DOHH2 (cell line): ENCODE results near the gene COL5A3.
"Not testable (repeated sequence)": the region's sequence is repeated elsewhere in the genome, so short reads cannot be mapped to it uniquely, and the experiment has no call there.

Experiments
- H3F3A ChIP-seq: fragments of 200-600 bp; sonication (generic), shearing (Covaris generic); 2 replicates; pipeline ENCODE4 v1.6.0; 2016; ENCODE audit warnings: antibody characterized with exemption, mild to moderate bottlenecking; ENCODE audit not compliant: control insufficient read depth, insufficient read depth
- H3K27ac ChIP-seq: fragments of 200-600 bp; sonication (generic); 2 replicates; pipeline ENCODE4 v1.5.1; 2014; ENCODE audit warnings: low read depth, mild to moderate bottlenecking, low read length, moderate library complexity
- H3K27me3 ChIP-seq: fragments of 200-600 bp; sonication (generic); 2 replicates; pipeline ENCODE4 v1.6.1; 2014; ENCODE audit warnings: mild to moderate bottlenecking, low read length, mixed read lengths; ENCODE audit not compliant: control insufficient read depth
- H3K36me3 ChIP-seq: fragments of 200-600 bp; sonication (generic); 2 replicates; pipeline ENCODE4 v1.6.1; 2014; ENCODE audit warnings: mild to moderate bottlenecking, low read length, moderate library complexity, mixed read lengths; ENCODE audit not compliant: control insufficient read depth
- H3K4me1 ChIP-seq: fragments of 200-600 bp; sonication (generic); 2 replicates; pipeline ENCODE4 v1.6.1; 2014; ENCODE audit warnings: mild to moderate bottlenecking, low read length, mixed read lengths; ENCODE audit not compliant: control insufficient read depth
- H3K4me2 ChIP-seq: fragments of 200-600 bp; sonication (generic); 2 replicates; pipeline ENCODE4 v1.6.0; 2014; ENCODE audit warnings: mild to moderate bottlenecking, low read length, moderate library complexity
- H3K4me3 ChIP-seq: fragments of 200-600 bp; sonication (generic); 2 replicates; pipeline ENCODE4 v1.5.1; 2014; ENCODE audit warnings: mild to moderate bottlenecking, low read length, mixed read lengths
- H3K79me2 ChIP-seq: fragments of 200-600 bp; sonication (generic); 2 replicates; pipeline ENCODE4 v1.6.1; 2014; ENCODE audit warnings: mild to moderate bottlenecking, low read length, mixed read lengths; ENCODE audit not compliant: control insufficient read depth
- H3K9me2 ChIP-seq: fragments of 200-600 bp; sonication (generic); replicated peaks from 2 replicates; pipeline ENCODE4 v1.6.1; 2014; ENCODE audit warnings: mild to moderate bottlenecking, low read length, mixed read lengths; ENCODE audit not compliant: control insufficient read depth
- H3K9me3 ChIP-seq: fragments of 200-600 bp; sonication (generic); 2 replicates; pipeline ENCODE4 v1.6.1; 2014; ENCODE audit warnings: antibody characterized with exemption, low read length, mixed read lengths; ENCODE audit not compliant: control insufficient read depth, insufficient read depth
- H4K20me1 ChIP-seq: fragments of 200-600 bp; sonication (generic); 2 replicates; pipeline ENCODE4 v1.6.0; 2014; ENCODE audit warnings: low read depth, mild to moderate bottlenecking, antibody characterized with exemption, low read length, moderate library complexity; ENCODE audit not compliant: control insufficient read depth, insufficient read depth
- EZH2phosphoT487 ChIP-seq: fragments of 200-600 bp; sonication (generic); IDR thresholded peaks from 2 replicates; pipeline ENCODE4 v1.6.1; 2017; ENCODE audit warnings: borderline replicate concordance, mild to moderate bottlenecking, antibody characterized with exemption, low read length, moderate library complexity, mixed read lengths
- TF ChIP-seq, protein P1 (sequence below): fragments of 200-600 bp; sonication (generic); IDR thresholded peaks from one replicate; pipeline ENCODE4 v1.5.1; 2014; ENCODE audit warnings: antibody characterized with exemption, mild to moderate bottlenecking, low read depth, low read length; ENCODE audit not compliant: poor library complexity, severe bottlenecking

The COL5A3 gene

DNA sequence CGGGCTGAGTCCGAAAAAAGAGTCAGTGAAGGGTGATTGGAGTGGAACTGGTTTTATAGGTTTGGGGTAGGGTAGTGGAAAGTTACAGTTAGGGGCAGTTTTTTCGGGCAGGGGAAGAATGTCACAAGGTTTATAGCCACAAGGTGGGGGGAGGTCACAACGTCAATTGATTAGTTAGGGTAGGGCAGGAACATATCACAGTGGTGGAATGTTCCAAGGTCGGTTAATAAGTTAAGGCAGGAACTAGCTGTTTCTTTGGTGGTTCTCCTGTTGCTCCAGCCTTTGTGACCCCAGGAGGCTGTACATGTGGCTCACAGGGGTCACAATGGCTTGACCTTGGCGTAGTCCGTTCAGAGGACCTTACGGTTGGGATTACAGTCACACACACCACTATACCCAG, 23.3 kb upstream of the COL5A3 start:
- TF ChIP-seq, protein P1, sequence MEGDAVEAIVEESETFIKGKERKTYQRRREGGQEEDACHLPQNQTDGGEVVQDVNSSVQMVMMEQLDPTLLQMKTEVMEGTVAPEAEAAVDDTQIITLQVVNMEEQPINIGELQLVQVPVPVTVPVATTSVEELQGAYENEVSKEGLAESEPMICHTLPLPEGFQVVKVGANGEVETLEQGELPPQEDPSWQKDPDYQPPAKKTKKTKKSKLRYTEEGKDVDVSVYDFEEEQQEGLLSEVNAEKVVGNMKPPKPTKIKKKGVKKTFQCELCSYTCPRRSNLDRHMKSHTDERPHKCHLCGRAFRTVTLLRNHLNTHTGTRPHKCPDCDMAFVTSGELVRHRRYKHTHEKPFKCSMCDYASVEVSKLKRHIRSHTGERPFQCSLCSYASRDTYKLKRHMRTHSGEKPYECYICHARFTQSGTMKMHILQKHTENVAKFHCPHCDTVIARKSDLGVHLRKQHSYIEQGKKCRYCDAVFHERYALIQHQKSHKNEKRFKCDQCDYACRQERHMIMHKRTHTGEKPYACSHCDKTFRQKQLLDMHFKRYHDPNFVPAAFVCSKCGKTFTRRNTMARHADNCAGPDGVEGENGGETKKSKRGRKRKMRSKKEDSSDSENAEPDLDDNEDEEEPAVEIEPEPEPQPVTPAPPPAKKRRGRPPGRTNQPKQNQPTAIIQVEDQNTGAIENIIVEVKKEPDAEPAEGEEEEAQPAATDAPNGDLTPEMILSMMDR = no peak
- no peak for TF ChIP-seq EZH2phosphoT487
- Histone ChIP-seq H3K27ac (no peak overlapping the region), H3K9me3 (no peaks in the 10 kb centered on the region), H3K9me2 (no peaks in the 10 kb centered on the region), H3K27me3 (peaks cover 13% of the 10 kb centered on the region), H3K4me2 (no peak overlapping the region), H3K4me3 (no peak overlapping the region), H4K20me1 (no peaks in the 10 kb centered on the region), H3K36me3 (no peaks in the 10 kb centered on the region), H3F3A (no peaks in the 10 kb centered on the region), H3K4me1 (0 out of 2 replicates have a peak, but pooled peaks cover 3% of the 10 kb centered on the region), H3K79me2 (no peaks in the 10 kb centered on the region)

DNA sequence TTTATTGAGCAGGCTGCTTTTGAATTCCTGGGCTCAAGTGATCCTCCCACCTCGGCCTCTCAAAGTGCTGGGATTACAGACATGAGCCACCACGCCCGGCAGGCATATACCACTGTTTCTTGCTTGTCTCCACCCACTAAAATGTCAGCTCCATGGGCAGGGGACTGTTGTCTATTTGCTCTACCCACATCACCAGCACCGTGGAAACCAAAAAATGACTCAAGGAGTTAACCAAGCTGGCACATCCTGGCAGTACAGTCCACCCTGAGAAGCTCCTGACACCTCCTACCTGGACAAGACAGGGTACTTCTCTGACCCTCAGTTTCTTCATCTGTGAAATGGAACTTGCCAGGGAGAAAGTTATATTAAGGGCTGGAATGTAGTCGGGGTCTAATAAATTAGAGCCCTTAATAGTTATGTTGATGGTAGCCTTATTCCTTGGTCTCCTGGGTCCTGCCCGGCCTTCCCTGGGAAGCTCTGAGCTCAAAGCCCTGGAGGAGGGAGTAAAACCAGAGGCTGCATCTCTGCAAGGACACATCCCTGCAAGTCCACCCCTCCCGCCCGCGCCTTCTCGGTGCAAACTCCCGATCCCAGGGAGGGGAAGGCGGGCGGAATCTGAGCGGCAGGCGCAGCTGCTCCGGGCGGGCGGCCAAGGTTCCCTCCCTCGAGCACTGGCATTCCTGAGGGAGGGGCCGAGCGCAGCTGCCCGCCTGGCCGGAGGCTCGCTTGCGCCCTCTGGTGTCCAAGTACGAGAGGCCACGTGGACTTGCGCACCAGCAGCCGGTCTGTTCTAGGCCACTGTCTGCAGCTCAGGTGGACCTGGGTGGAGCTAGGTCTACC, 17.1 kb upstream of the COL5A3 start:
- H3K79me2 ChIP-seq = no peaks in the 10 kb centered on the region
- no peaks in the 10 kb centered on the region for H3K9me3 ChIP-seq
- no peaks in the 10 kb centered on the region for H3K9me2 ChIP-seq
- no peaks in the 10 kb centered on the region for H3K4me1 ChIP-seq
- peak overlapping the region; percentile 9; the same call in 1 of the 2 replicates for H3K4me2 ChIP-seq
- peaks cover 6% of the 10 kb centered on the region; the same call in 1 of the 2 replicates for H3K27me3 ChIP-seq
- H3K4me3 ChIP-seq = no peak overlapping the region
- TF ChIP-seq, protein P1 = peak; percentile 94
- TF ChIP-seq EZH2phosphoT487 = no peak
- no peaks in the 10 kb centered on the region for H4K20me1 ChIP-seq
- H3F3A ChIP-seq = no peaks in the 10 kb centered on the region
- H3K36me3 ChIP-seq = no peaks in the 10 kb centered on the region
- no peak overlapping the region for H3K27ac ChIP-seq

DNA sequence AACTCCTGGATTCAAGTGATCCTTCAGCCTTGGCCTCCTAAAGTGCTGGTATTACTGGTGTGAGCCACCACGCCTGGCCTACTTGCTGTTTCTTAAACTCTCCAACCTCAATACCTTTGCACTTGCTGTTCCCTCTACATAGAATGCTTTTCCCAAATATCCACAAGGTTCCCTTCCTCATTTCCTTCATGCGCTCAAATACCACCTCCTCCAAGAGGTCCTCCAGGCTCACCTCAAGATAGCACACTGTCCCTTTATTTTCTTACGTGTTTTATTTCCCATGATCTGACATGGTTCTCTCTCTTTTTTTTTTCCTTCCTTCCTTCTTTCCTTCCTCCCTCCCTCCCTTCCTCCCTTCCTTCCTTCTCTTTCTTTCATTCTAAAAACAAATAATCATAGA, 16.4 kb upstream of the COL5A3 start:
- Histone ChIP-seq H3K79me2 (no peaks in the 10 kb centered on the region), H3F3A (no peaks in the 10 kb centered on the region), H4K20me1 (no peaks in the 10 kb centered on the region), H3K27me3 (peaks cover 6% of the 10 kb centered on the region; the same call in 1 of the 2 replicates), H3K4me1 (no peaks in the 10 kb centered on the region), H3K9me3 (no peaks in the 10 kb centered on the region), H3K9me2 (no peaks in the 10 kb centered on the region), H3K36me3 (no peaks in the 10 kb centered on the region), H3K27ac (no peak overlapping the region), H3K4me2 (no peak overlapping the region), H3K4me3 (no peak overlapping the region)
- no peak for TF ChIP-seq EZH2phosphoT487
- TF ChIP-seq, protein P1 = no peak

DNA sequence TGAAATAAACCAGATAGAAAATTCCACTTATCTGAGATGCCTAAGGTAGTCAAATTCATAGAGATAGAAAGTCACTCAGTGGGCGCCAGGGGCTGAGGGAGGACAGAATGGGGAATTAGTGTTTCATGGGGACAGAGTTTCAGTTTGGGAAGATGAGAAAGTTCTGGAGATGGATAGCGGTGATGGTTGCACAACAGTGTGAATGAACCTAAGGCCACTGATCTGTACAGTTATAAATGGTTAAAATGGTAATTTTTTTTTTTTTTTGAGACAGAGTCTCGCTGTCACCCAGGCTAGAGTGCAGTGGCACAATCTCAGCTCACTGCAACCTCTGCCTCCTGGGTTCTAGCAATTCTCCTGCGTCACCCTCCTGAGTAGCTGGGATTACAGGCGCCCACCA, 12.8 kb upstream of the COL5A3 start:
- H3K4me1 ChIP-seq, H3K27ac ChIP-seq, H3K79me2 ChIP-seq, H3K36me3 ChIP-seq, H3K4me2 ChIP-seq, H3F3A ChIP-seq, H3K27me3 ChIP-seq, H3K9me3 ChIP-seq, H4K20me1 ChIP-seq, H3K9me2 ChIP-seq, H3K4me3 ChIP-seq: not testable (repeated sequence)
